ENCODE measurements around the gene PPP1R3G.
"Not testable (repeated sequence)": the region's sequence is repeated elsewhere in the genome, so short reads cannot be mapped to it uniquely, and the experiment has no call there.

Gene PPP1R3G

DNA sequence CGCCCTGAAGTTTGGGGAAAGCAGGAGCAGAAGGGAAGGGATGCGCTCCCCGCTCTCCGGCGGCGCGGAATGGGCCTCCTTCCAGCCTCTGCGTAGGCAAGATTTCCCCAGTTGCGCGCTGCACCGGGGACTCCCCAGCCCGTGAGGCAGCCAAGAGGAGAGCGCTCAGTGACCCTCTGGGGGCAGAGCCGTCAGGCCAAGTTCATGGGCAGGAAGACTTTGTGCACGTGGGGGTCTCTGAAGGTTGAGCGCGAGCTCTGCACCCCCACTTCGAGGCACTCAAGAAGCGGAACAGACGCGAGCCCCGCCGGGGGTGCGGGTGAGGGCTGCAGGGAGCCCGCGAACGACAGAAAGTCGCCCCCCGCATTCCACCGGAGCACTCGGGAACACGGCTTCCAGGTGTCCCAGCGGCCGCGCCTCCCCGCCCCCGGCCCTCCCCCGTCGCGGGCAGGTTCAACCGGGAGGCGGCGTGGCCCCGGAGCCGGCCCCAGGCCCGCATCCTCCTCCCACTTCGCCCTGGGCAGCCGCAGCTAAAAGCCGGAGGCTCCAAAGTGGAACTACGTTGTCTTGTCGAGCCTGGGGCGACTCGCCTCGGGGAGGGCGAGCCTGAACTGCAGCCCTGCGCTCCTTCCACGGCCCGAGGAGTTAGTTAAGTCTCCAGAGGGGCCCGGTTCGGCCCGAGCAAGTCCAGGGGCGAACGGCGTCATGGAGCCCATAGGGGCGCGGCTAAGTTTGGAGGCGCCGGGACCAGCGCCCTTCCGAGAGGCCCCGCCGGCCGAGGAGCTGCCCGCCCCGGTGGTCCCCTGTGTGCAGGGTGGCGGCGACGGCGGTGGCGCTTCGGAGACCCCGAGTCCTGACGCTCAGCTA, at the start of gene PPP1R3G:
PPP1R3G (plus strand) TSS at position 561 of the 867 bp plus-strand sequence; CDS start at position 706, 145 bp downstream.
- DNase-seq (ENCODE audit: low read depth in 2 of 2): no peak

DNA sequence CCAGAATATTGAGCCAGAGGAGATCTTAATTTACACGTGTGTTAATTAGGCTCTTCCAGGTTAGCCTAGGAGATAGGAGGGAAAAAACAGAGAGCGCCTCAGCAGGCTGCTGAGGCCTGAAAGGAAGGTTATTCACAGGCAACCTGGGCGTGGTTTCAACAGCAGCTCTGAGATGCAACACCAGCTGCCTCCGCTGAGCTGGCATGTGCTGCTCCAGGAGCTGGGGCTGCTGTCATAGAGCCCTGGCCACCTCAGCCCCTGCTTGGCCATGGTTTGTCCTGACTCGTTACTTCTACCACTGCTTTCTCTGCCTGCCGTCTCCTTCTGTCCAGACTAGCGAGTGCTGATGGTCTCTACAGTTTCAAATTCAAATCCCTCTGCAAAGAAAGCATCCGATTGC, 48.9 kb upstream of the PPP1R3G start:
- DNase-seq (ENCODE audit: low read depth in 2 of 2): no peak

DNA sequence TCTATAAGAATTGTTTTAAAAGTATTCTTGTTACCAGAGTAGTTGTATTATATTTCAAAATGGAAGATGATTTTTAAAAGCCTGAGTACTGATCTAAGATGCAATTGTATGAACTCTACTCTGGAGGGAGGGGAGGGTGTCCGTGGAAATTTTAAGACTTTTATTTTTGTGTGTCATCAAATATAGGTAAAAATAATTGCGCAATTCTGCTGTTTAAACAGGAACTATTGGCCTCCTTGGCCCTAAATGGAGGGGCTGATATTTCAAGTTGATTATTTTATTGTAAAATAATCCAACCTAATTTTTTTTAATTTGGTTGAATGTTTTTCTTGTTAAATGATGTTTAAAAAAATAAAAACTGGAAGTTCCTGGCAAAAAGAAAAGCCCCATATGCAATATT, 43.2 kb upstream of the PPP1R3G start:
- no peak for DNase-seq (ENCODE audit: low read depth in 2 of 2)

DNA sequence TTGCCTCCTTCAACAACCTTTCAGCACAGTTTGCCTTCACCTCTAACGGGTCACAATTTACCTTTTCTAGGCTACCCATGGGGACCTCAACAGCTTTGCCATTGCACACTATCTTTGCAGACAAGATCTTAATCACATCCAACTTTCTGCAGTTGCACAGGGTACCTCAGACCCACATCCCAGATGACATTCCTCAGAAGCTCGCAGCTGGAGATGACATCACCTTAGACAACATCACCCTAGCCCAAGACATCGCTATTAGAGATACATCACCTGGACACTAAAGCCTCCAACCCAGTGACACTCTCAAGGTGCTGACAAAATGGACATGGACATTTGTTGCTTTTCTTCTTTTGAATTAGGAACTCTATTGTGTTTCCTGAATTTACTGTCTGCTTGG, 42.7 kb upstream of the PPP1R3G start:
- DNase-seq (ENCODE audit: low read depth in 2 of 2): no peak

DNA sequence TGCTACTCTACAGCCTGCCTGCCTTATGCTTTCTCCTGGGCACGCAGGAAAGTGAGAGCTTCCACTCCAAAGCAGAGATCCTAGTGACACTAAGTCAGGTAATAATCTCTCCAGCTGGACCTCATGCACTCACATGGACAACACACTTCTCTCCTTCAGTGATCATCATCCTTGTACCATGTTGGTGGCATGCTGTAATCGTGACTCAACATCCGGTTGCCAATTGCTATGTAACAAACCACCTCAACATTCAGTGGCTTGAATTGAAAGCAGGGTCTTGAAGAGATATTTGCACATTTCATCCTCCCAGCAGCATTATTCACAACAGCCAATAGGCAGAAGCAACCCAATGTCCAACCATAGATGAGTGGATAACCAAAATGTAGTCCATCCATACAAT, 40.3 kb upstream of the PPP1R3G start:
- no peak for DNase-seq (ENCODE audit: low read depth in 2 of 2)

DNA sequence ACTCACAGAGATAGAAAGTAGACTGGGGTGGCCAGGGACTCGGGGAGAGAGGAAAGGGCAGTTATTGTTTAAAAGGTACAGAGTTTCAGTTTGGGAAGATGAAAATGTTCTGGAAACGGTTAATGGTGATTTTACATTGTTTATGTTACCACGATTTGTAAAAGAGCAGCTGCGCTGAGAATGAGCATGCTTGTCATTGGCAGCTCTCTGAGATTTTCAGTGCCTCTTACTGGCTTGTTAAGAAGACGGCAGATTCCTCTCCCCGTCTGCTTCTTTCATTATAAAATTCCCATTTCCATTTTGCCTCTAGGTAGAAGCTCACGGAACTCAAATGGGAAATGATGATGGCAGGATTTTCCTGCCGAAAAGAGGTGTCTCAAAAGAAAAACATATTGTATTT, 39.7 kb upstream of the PPP1R3G start:
- DNase-seq (ENCODE audit: low read depth in 2 of 2): no peak

DNA sequence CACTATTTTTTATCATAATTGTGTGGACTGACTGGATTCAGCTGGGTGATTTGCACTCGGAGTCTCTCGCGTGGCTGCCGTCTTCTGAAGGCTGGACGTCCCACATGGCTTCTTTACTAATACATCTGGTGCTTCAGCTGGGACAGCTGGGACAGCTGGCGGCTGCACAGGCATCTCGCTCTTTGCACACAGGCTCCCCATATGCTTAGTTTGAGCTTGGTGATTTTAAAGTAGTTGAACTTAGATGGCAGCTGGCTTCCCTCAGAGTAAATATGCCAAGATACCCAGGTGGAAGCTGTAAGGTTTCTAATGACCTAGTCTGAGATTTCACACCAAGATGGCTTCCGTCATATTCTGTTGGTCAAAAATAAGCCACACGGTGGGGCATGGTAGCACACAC, 38.7 kb upstream of the PPP1R3G start:
- no peak for DNase-seq (ENCODE audit: low read depth in 2 of 2)

DNA sequence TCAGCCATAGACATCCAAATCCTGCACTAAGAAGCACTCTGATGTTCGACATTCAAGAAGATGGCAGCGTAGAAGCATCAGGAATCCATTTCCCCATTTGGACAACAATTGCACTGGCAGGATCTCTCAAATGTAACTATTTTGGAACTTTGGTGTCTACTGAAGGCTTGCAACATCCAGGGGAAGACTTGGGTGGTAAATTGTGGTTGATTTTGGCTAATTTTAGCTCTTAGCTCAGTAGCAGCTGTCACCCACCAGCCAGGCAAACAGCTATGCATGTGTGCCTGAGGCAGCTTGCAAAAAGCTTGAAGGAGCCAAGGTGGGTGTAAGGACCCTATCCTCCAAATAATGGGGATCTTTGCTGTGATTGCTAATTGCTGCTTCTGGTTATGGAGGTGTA, 35.1 kb upstream of the PPP1R3G start:
- no peak for DNase-seq (ENCODE audit: low read depth in 2 of 2)

DNA sequence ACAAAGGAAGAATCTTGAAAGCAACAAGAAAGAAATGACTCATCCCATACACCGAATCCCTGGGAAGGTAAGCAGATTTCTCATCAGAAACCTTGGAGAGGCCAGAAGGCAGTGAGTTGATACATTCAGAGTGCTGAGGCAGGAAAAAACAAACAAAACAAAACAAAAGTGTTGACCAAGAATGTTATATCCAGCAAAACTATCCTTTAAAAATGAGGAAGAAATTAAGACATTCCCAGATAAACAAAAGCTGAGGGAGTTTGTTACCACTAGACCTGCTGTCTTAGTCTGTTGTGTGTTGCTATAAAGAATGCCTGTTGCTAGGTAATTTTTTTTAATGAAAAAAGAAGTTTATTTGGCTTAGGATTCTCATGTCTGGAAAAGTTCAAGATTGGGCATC, 33.7 kb upstream of the PPP1R3G start:
- no peak for DNase-seq (ENCODE audit: low read depth in 2 of 2)

DNA sequence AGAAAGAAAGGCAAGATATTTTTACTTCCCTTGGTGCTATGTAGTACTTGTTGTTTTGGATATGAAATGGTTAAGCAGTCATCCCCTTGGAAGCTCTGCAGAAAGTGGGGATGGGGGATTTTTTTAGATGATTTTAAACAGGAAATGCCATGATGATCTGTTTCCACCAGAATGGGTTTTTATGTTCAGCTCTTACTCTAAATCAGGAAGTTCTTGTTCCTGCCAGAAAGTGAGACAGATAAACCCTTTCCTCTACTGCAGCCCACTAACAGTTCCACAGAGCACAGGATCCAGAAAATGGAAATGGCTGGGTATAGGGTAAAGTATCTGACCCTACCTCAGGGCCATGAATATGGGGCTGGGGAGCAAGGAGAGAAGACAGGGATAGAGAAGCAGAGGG, 32.1 kb upstream of the PPP1R3G start:
- no peak for DNase-seq (ENCODE audit: low read depth in 2 of 2)

DNA sequence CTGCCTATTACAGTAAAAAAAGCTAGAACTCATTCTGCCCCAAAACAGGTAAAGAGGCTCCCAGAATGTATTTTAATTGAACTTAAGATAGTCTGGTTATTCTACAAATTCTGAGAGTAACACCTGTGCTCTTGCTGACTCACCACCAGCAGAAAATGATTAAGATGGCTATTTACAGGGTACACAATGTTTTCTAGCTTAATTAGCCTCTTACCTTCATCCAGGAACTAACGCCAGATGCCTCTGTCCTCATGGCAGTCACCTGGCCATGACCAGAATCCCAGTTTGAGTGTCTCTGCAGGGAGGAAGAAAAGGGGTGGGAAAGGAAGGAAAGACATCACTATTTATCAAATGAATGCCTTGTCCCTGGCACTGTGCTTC, 31.3 kb upstream of the PPP1R3G start:
- no peak for DNase-seq (ENCODE audit: low read depth in 2 of 2)

DNA sequence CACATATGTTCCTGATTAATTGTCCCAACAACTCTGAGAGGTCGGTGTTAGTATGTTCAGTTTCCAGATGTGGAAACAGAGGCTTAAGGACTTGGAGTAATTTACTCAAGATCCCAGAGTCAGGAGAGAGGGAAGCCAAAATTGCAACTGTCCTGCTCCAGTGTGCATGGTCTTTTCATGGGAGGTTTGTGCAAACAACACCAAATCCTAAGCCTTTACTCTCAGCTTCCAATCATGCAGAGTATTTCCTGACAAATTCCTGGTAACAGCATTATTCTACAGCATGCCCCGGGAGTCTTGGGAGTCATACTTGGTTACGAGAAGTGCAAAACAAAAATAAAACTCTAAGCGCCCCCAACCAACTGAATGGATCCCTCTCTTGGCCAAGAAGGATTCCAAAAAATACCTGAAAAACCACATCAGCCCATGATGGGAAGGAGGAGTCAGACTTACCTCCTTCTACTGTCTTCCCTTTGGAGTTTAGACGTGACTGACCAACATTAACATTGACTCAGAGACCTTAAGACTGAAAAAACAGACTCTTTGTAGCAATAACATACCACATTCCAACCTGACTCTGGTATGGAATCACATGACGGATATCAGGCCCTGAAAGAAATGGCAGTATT, 30.8 kb upstream of the PPP1R3G start:
- no peak for DNase-seq (ENCODE audit: low read depth in 2 of 2)

DNA sequence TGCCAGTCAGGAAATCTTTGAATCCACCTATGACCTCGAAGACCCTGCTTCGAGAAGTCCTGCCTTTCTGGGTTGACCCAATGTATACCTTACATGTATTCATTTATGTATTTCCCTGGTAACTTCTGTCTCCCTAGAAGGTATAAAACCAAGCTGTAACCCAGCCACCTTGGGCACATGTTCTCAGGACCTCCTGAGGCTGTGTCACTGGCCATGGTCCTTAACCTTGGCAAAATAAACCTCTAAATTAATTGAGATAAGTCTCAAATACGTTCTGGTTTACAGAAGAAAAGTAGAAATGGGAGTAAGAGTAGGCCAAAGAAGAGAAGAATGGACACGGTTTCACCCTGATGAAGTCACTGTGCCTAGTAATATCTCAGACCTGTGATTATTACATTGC, 30.0 kb upstream of the PPP1R3G start:
- no peak for DNase-seq (ENCODE audit: low read depth in 2 of 2)

DNA sequence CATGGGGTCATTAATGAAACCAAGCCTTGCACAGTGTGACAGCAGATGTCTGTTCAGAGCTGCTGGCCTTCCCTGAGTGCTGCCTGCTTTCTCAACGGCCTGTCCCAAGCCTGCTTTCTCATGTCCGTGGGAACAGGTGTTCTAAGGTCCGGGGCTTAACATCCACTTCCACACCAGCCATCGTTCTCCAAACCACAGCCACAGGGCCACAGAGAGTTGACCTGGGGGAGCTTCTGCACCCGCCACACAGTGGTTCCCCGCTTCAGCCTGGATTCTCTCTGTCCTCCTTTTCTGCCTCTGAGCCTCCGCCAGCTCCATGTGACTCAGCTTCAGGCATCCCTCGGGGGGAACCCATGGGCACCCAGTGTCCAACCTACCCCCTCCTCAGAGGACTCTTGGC, 26.9 kb upstream of the PPP1R3G start:
- no peak for DNase-seq (ENCODE audit: low read depth in 2 of 2)

DNA sequence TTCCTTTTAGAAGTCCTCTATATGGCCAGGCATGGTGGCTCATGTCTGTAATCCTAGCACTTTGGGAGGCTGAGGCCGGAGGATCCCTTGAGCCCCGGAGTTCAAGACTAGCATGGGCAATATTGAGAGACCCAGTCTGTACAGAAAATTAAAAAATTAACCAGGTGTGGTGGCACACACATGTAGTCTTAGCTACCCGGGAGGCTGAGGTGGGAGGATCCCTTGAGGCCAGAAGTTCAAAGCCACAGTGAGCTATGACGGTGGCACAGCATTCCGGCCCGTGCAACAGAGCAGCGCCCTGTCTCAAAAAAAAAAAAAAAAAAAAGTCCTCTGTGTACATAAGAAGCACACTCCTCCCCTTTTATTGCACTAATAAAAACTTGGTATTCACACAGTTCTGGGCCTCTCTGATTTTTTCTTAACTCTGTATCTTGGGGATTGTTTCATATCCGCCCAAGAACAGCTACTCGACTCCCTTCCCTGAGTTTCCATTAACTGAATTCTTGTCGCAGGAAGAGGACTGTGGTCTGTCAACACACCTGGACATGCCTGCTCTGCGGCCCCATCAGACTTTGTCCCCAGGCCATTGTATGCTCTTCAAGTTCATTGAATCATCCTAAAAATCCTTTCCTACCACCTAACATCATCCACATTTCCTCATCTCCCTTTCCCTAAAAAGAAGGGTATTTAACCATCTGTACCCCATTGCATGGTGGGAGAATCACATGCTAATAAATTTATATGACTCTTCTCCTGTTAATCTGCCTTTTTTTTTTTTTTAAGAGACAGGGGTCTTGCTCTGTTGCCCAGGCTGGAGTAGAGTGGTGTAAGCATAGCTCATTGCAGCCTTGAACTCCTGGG, 25.9 kb upstream of the PPP1R3G start:
- no peak for DNase-seq (ENCODE audit: low read depth in 2 of 2)

DNA sequence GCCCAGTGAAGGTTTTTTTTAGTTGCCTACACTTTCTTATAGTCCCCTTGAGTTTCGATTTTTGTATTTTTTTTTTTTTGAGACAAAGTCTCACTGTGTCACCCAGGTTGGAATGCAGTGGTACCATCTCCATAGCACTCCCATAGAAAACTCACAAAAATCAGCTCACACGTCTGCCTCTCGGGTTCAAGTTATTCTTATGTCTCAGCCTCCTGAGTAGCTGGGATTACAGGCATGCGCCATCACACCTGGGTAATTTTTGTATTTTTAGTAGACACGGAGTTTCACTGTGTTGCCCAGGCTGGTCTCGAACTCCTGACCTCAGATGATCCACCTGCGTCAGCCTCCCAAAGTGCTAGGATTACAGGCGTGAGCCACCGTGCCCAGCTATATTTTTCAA, 24.7 kb upstream of the PPP1R3G start:
- not testable (repeated sequence) for DNase-seq (ENCODE audit: low read depth in 2 of 2)

DNA sequence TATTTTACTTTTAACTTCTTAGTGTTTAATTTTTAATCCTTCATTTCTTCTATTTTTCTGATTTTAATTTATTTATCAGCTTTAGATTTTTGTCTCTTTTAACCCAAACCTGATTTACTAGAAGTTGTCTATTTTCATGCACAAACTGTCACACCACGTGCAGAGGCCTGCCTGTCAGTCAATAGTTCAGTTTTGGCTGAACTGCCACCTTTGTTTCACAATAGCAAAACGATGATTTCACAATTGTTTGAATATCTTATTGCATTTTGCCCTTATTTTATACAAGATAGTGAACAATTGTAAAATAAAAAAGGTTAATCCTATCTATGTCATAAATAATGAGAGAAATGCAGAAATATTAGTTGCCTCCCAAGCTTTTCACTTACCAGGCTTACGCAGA, 24.0 kb upstream of the PPP1R3G start:
- no peak for DNase-seq (ENCODE audit: low read depth in 2 of 2)

DNA sequence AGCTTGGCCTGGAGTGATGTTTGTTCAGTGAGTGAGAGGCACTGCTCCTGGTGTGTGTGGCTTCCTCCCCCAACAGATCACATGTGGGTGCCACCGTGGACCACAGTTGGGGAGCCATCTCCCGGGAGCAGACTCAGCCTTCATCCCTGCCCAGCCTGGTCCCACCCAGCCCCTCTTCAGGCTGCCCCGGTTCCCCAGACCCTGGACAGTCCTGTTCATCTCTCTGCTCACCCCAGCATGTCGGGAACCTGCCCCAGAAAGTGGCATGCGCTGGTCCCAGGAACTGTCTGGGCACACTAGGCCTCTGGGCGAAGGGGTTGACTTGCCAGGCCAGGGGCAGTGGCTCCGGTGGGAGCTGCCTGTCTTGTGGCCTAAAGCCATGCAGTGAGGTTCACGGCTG, 21.5 kb upstream of the PPP1R3G start:
- DNase-seq (ENCODE audit: low read depth in 2 of 2): no peak

DNA sequence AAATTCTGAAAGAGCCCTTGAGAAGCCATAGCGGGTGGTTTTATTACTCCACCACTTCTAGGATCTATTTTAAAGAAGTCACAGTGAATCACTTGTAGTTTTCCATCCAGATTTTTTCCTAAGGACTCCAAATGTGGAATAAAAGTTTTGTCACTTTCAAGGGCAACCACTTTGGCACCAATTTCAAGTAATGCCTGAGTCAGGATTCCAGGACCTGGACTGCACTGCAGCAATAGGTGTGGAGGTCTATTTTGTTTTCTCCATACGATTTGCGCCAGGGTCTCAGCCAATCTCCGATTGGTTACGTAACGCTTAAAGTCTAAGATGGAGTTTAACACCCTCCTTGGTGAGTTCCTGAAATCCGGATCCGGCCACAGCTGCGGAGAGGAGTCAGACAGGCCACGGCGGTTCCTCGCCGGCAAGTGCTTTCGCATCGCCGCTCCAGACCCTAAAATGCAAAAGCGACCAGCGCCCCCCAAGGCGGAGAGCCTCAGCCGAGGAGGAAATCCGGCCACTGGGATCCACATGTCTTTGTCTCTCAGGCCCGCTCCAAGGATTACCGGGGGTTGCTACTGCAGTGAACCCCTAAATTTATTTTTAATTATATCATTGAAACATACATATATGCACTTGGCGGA, 18.6 kb upstream of the PPP1R3G start:
- no peak for DNase-seq (ENCODE audit: low read depth in 2 of 2)

DNA sequence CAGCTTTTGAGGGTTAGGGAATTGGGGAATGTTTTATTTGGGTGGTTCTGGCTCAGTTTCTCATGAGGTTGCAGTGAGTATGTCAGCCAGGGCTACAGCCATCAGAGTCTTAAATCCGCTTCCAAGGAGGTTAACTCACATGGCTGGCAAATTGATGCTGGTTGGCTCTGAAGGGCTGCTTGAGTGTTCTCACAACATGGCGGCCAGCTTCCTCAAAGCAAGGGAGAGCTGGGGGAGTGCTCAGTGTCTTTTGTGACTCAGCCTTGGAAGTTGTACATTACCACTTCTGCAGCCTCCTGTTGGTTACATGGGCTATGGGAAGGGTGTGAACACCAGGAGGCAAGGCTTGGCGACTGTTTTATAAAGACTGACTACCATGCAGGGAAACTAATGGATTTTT, 17.8 kb upstream of the PPP1R3G start:
- DNase-seq (ENCODE audit: low read depth in 2 of 2): no peak

DNA sequence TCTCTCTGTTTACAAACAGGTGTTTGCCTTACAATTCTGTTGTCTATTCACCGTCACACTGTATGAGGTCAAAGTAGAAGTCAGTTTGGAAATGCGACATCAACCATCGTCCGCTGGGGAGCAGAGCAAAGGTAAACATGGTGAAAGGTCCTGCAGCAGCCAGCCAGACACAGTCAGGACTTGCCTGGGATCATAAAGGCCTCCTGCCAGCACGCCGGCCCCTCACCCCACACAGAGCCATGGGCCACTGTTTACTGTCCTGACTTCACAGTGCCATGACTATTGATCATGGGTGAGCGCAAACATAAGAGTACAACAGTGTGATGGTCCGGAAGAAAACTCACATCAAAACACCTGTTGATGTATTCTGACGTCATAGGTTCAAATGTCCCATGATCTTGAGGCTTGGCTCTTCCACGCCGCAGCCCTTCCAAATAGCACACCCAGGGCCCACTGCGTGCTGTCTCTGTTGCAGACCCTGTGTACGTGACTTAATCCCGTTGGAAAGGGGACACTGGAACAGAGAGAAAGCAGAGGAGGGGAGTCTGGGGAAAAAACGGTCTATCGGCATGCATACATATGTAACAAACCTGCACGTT, 16.9 kb upstream of the PPP1R3G start:
- no peak for DNase-seq (ENCODE audit: low read depth in 2 of 2)

DNA sequence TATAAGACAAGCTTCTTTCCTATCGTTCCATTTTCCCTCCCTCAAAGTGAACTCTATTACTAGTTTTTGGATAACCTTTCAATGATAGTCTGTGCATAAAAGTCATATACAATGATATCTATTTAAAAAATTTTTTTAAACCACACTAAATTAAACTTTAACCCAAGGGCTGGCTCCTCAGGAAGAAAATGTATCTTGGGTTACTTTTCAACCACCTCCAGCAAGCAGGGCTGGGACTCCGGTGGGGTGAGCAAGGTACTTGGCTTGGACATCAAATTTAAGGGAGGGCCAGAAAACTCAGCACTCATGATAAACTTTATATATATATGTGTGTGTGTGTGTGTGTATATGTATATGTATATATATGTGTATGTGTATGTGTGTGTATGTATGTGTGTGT, 13.9 kb upstream of the PPP1R3G start:
- DNase-seq (ENCODE audit: low read depth in 2 of 2): no peak

Measured in stimulated activated CD8-positive, alpha-beta memory T cell treated with anti-CD3 and anti-CD28 coated beads, Interleukin-15, amount 100 ng/mL, for 4 hours (primary cell).